Measurements from ENCODE around the gene ACTN4.

DNA sequence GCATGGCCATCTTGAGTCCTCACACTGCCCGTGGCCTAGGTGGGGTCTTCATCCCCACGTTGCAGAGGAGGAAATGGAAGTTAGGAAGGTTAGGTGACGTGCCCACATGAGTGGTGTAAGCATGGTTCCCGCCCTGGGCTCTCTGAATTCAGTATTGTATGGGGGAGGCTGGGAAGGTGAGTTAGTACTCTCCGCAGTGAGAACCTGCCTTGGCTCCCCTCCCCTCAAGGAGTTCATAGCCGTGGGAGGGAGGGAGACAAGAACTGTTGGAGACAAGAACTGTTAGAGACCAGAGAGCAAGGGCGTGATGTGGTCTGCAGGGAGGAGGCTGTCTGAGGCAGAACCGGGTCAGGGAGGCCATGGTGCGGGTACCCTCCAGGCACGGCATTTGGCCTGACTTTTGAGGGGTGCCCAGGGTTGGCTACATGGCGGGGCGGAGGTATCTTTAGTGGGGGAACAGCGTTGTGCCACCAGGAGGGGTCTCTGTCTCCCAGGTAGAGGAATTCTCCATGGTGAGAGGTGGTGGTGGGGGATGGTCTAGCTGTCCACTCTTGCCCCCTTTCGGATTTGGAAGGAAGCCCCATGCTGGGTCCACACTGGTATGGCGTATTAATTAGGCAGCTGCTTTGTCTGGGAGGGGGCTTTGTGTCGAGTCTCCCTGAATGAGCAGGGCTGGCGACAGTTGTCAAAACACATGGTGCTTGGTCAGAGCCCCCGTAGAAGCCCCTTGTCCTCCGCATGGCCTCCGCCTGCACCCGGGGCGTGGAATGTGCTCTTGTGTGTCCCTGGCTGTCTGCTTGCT is 51.0 kb downstream of the ACTN4 start:
- TF ChIP-seq, protein P1, sequence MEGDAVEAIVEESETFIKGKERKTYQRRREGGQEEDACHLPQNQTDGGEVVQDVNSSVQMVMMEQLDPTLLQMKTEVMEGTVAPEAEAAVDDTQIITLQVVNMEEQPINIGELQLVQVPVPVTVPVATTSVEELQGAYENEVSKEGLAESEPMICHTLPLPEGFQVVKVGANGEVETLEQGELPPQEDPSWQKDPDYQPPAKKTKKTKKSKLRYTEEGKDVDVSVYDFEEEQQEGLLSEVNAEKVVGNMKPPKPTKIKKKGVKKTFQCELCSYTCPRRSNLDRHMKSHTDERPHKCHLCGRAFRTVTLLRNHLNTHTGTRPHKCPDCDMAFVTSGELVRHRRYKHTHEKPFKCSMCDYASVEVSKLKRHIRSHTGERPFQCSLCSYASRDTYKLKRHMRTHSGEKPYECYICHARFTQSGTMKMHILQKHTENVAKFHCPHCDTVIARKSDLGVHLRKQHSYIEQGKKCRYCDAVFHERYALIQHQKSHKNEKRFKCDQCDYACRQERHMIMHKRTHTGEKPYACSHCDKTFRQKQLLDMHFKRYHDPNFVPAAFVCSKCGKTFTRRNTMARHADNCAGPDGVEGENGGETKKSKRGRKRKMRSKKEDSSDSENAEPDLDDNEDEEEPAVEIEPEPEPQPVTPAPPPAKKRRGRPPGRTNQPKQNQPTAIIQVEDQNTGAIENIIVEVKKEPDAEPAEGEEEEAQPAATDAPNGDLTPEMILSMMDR (conservative IDR thresholded peaks at IDR 0.05; ENCODE audit: low read length) = no peak
- TF ChIP-seq EZH2phosphoT487 (IDR thresholded peaks at IDR 0.05; ENCODE audit: borderline replicate concordance) = no peak
